ENCODE measurements around the gene DKKL1. TPM values are rescaled to one million over a fixed set of nuclear protein-coding genes. Genes with fewer than 3 reads are reported as not detected.

Gene DKKL1
- total RNA-seq, 2 experiments from 2014 or later: not detected

GRCh38 chr19:49398001-49398615 lies 34.4 kb downstream of the DKKL1 start:
- CTCF ChIA-PET: no interaction called here
- peaks cover 9% of the 10 kb centered on the region for H3K27me3 Mint-ChIP-seq
- H3K36me3 Mint-ChIP-seq (ENCODE audit: low read depth): no peaks in the 10 kb centered on the region
- no peak overlapping the region for H3K4me3 Mint-ChIP-seq
- no peak overlapping the region for H3K27ac Mint-ChIP-seq
- H3K9me3 Mint-ChIP-seq: no peaks in the 10 kb centered on the region
- peaks cover 11% of the 10 kb centered on the region for H3K4me1 Mint-ChIP-seq
- POLR2A ChIA-PET: interaction anchor here (1.0 kb wide), 1 partner anchor 55 kb away, joined by 3 read pairs; the partner anchor contains the start of gene ALDH16A1
- no peak for DNase-seq

- Mint-ChIP-seq H3K27me3 (peaks cover 9% of the 10 kb centered on the region), H3K4me1 (peaks cover 11% of the 10 kb centered on the region), H3K9me3 (no peaks in the 10 kb centered on the region), H3K36me3 (ENCODE audit: low read depth) (no peaks in the 10 kb centered on the region), H3K4me3 (no peak overlapping the region), H3K27ac (no peak overlapping the region)
- ChIA-PET POLR2A (no interaction called here), CTCF (no interaction called here)
- no peak for DNase-seq
Measured at GRCh38 chr19:49398931-49399330, 35.3 kb downstream of the DKKL1 start.

- POLR2A ChIA-PET: no interaction called here
- H3K9me3 Mint-ChIP-seq: no peaks in the 10 kb centered on the region
- no peak overlapping the region for H3K27ac Mint-ChIP-seq
- H3K27me3 Mint-ChIP-seq: peaks cover 9% of the 10 kb centered on the region
- H3K4me3 Mint-ChIP-seq: no peak overlapping the region
- peaks cover 11% of the 10 kb centered on the region for H3K4me1 Mint-ChIP-seq
- CTCF ChIA-PET: interaction anchor here (0.7 kb wide), 1 partner anchor 383 kb away, joined by 4 read pairs; no protein-coding TSS in a partner anchor
- no peak for DNase-seq
- no peaks in the 10 kb centered on the region for H3K36me3 Mint-ChIP-seq (ENCODE audit: low read depth)
Measured at GRCh38 chr19:49400029-49400428, 36.4 kb downstream of the DKKL1 start.

GRCh38 chr19:49403404-49404187 lies 39.9 kb downstream of the DKKL1 start:
- H3K36me3 Mint-ChIP-seq (ENCODE audit: low read depth): no peaks in the 10 kb centered on the region
- peaks cover 20% of the 10 kb centered on the region for H3K4me1 Mint-ChIP-seq
- no peak overlapping the region for H3K4me3 Mint-ChIP-seq
- no peaks in the 10 kb centered on the region for H3K9me3 Mint-ChIP-seq
- DNase-seq: no peak
- H3K27me3 Mint-ChIP-seq: peaks cover 4% of the 10 kb centered on the region
- ChIA-PET POLR2A (interaction anchor here (1.4 kb wide), 1 partner anchor 10 kb away, joined by 3 read pairs; no protein-coding TSS in a partner anchor), CTCF (interaction anchor here (0.9 kb wide), 1 partner anchor 12 kb away, joined by 3 read pairs; no protein-coding TSS in a partner anchor)
- no peak overlapping the region for H3K27ac Mint-ChIP-seq

GRCh38 chr19:49407079-49407478 lies 43.4 kb downstream of the DKKL1 start:
- H3K9me3 Mint-ChIP-seq: no peaks in the 10 kb centered on the region
- DNase-seq: no peak
- no peak overlapping the region for H3K4me3 Mint-ChIP-seq
- no peak overlapping the region for H3K27ac Mint-ChIP-seq
- ChIA-PET POLR2A (interaction anchor here (2.0 kb wide), 1 partner anchor 19 kb away, joined by 6 read pairs; no protein-coding TSS in a partner anchor), CTCF (interaction anchor here (1.0 to 2.1 kb wide), 2 partner anchors 15 to 414 kb away, joined by 3 to 9 read pairs; partner anchors contain the start of genes GYS1 and RUVBL2)
- H3K27me3 Mint-ChIP-seq: no peaks in the 10 kb centered on the region
- peaks cover 49% of the 10 kb centered on the region for H3K4me1 Mint-ChIP-seq
- H3K36me3 Mint-ChIP-seq (ENCODE audit: low read depth): no peaks in the 10 kb centered on the region

- H3K4me1 Mint-ChIP-seq: peaks cover 54% of the 10 kb centered on the region
Measured at GRCh38 chr19:49407482-49408015, 43.9 kb downstream of the DKKL1 start.

GRCh38 chr19:49408816-49409440 lies 45.3 kb downstream of the DKKL1 start:
- POLR2A ChIA-PET: interaction anchor here (1.1 to 2.5 kb wide), 11 partner anchors 10 to 183 kb away, joined by 3 to 18 read pairs (median 5); partner anchors contain the start of genes ALDH16A1, GFY, PIH1D1 and RPS11
- no peaks in the 10 kb centered on the region for H3K9me3 Mint-ChIP-seq
- DNase-seq: no peak
- peaks cover 55% of the 10 kb centered on the region for H3K4me1 Mint-ChIP-seq
- H3K27ac Mint-ChIP-seq: peak overlapping the region; percentile 91
- H3K4me3 Mint-ChIP-seq: peak overlapping the region; percentile 66
- no peaks in the 10 kb centered on the region for H3K36me3 Mint-ChIP-seq (ENCODE audit: low read depth)
- CTCF ChIA-PET: interaction anchor here (0.8 to 4.8 kb wide), 6 partner anchors 17 to 107 kb away, joined by 3 to 24 read pairs (median 6); partner anchors contain the start of gene FLT3LG
- no peaks in the 10 kb centered on the region for H3K27me3 Mint-ChIP-seq

More at GRCh38 chr19:49407482-49408015, 43.9 kb downstream of the DKKL1 start:
- ChIA-PET POLR2A (interaction anchor here (2.0 to 2.5 kb wide), 2 partner anchors 11 to 19 kb away, joined by 6 to 18 read pairs; no protein-coding TSS in a partner anchor), CTCF (interaction anchor here (4.8 kb wide), 1 partner anchor 16 kb away, joined by 24 read pairs; no protein-coding TSS in a partner anchor)
- H3K27me3 Mint-ChIP-seq: no peaks in the 10 kb centered on the region
- no peak for DNase-seq
- no peaks in the 10 kb centered on the region for H3K36me3 Mint-ChIP-seq (ENCODE audit: low read depth)
- no peaks in the 10 kb centered on the region for H3K9me3 Mint-ChIP-seq
- H3K27ac Mint-ChIP-seq: no peak overlapping the region
- H3K4me3 Mint-ChIP-seq: no peak overlapping the region

- Mint-ChIP-seq H3K36me3 (ENCODE audit: low read depth) (no peaks in the 10 kb centered on the region), H3K27me3 (no peaks in the 10 kb centered on the region), H3K4me1 (peaks cover 55% of the 10 kb centered on the region), H3K27ac (peak overlapping the region; percentile 91), H3K4me3 (peak overlapping the region; percentile 66), H3K9me3 (no peaks in the 10 kb centered on the region)
- ChIA-PET CTCF (interaction anchor here (0.7 to 4.8 kb wide), 7 partner anchors 18 to 108 kb away, joined by 3 to 24 read pairs (median 5); partner anchors contain the start of gene FLT3LG), POLR2A (interaction anchor here (0.6 to 2.5 kb wide), 13 partner anchors 9 to 184 kb away, joined by 3 to 18 read pairs (median 4); partner anchors contain the start of genes ALDH16A1, GFY, PIH1D1 and RPS11)
- peak; percentile 58 for DNase-seq
Measured at GRCh38 chr19:49409441-49410029, 45.9 kb downstream of the DKKL1 start.

- ChIA-PET POLR2A (interaction anchor here (1.0 to 1.3 kb wide), 2 partner anchors 20 to 59 kb away, joined by 3 to 4 read pairs; no protein-coding TSS in a partner anchor), CTCF (interaction anchor here (1.2 to 4.8 kb wide), 6 partner anchors 7 to 57 kb away, joined by 3 to 24 read pairs (median 4); no protein-coding TSS in a partner anchor)
- DNase-seq: no peak
- no peak overlapping the region for H3K4me3 Mint-ChIP-seq
- H3K27ac Mint-ChIP-seq: peak overlapping the region; percentile 29
- no peaks in the 10 kb centered on the region for H3K9me3 Mint-ChIP-seq
- H3K36me3 Mint-ChIP-seq (ENCODE audit: low read depth): no peaks in the 10 kb centered on the region
- peaks cover 7% of the 10 kb centered on the region for H3K27me3 Mint-ChIP-seq
- peaks cover 53% of the 10 kb centered on the region for H3K4me1 Mint-ChIP-seq
Measured at GRCh38 chr19:49411681-49412326, 48.1 kb downstream of the DKKL1 start.

- ChIA-PET CTCF (no interaction called here), POLR2A (interaction anchor here (1.4 kb wide), 1 partner anchor 22 kb away, joined by 4 read pairs; no protein-coding TSS in a partner anchor)
- no peak overlapping the region for H3K27ac Mint-ChIP-seq
- H3K36me3 Mint-ChIP-seq (ENCODE audit: low read depth): no peaks in the 10 kb centered on the region
- H3K27me3 Mint-ChIP-seq: peaks cover 18% of the 10 kb centered on the region
- DNase-seq: no peak
- H3K9me3 Mint-ChIP-seq: no peaks in the 10 kb centered on the region
- H3K4me3 Mint-ChIP-seq: no peak overlapping the region
- H3K4me1 Mint-ChIP-seq: peaks cover 41% of the 10 kb centered on the region
Measured at GRCh38 chr19:49413348-49413747, 49.7 kb downstream of the DKKL1 start.

GRCh38 chr19:49414256-49414655 lies 50.6 kb downstream of the DKKL1 start:
- H3K27me3 Mint-ChIP-seq: peaks cover 27% of the 10 kb centered on the region
- POLR2A ChIA-PET: interaction anchor here (1.4 kb wide), 1 partner anchor 22 kb away, joined by 4 read pairs; no protein-coding TSS in a partner anchor

More at GRCh38 chr19:49414256-49414655, 50.6 kb downstream of the DKKL1 start:
- peaks cover 31% of the 10 kb centered on the region for H3K4me1 Mint-ChIP-seq
- H3K4me3 Mint-ChIP-seq: no peak overlapping the region
- no peak overlapping the region for H3K27ac Mint-ChIP-seq
- no peaks in the 10 kb centered on the region for H3K9me3 Mint-ChIP-seq
- DNase-seq: no peak
- no peaks in the 10 kb centered on the region for H3K36me3 Mint-ChIP-seq (ENCODE audit: low read depth)
- CTCF ChIA-PET: no interaction called here
